H1 (cell line): Measurements from ENCODE around the gene HSPA1B. TPM values are rescaled to one million over a fixed set of nuclear protein-coding genes. Genes with fewer than 3 reads are reported as not detected.
A peak's percentile ranks its signal among the peaks of the same experiment; 100 is the strongest.
"Not testable (repeated sequence)": the region's sequence is repeated elsewhere in the genome, so short reads cannot be mapped to it uniquely, and the experiment has no call there.

Experiments used
- CTCF ChIA-PET: fragments of 300-600 bp; sonication (Branson Sonifier 250); formaldehyde crosslinking; loops from one replicate; lab custom pipeline; 2021; ENCODE audit not compliant: partially characterized antibody; lab: Charles Lee
- POLR2A ChIA-PET: fragments of 300-600 bp; sonication (Branson Sonifier 250); formaldehyde crosslinking; loops from one replicate; lab custom pipeline; 2021; ENCODE audit warnings: inconsistent platforms; ENCODE audit not compliant: partially characterized antibody; lab: Charles Lee
- DNase-seq, 2 experiments: peaks; one replicate each; pipeline versions ENCODE4 v3.0.0 to v3.0.0-alpha.2; 2010 to 2022; ENCODE audit warnings: low spot score in 2 of 2, low read depth in 1 of 2, mixed read lengths in 1 of 2
- FAIRE-seq: peaks from 2 replicates; lab custom pipeline; 2011; peaks lifted over from hg19 to GRCh38; lab: Jason Lieb, UNC
- H2AFZ ChIP-seq: 2 replicates; pipeline ENCODE4 v1.8.1; 2012; ENCODE audit warnings: low read length, inconsistent platforms
- H2AK5ac ChIP-seq: 2 replicates; pipeline ENCODE4 v1.6.1; 2013; ENCODE audit warnings: low read depth, low read length
- H2BK120ac ChIP-seq: replicated peaks from 2 replicates; pipeline ENCODE3; 2013; ENCODE audit warnings: low read depth, low read length, inconsistent platforms
- H2BK12ac ChIP-seq: 2 replicates; pipeline ENCODE4 v1.6.1; 2013; ENCODE audit warnings: low read depth, low read length
- H2BK15ac ChIP-seq: 2 replicates; pipeline ENCODE4 v1.6.1; 2013; ENCODE audit warnings: low read length
- H2BK20ac ChIP-seq: 2 replicates; pipeline ENCODE4 v1.6.1; 2013; ENCODE audit warnings: low read length
- H2BK5ac ChIP-seq: 2 replicates; pipeline ENCODE4 v1.6.1; 2013; ENCODE audit warnings: low read depth, low read length
- H3K14ac ChIP-seq: 2 replicates; pipeline ENCODE4 v1.6.1; 2013; ENCODE audit warnings: inconsistent platforms; ENCODE audit not compliant: insufficient read length
- H3K18ac ChIP-seq: 2 replicates; pipeline ENCODE4 v1.6.1; 2013; ENCODE audit warnings: low read length; ENCODE audit errors: extremely low read depth
- H3K23ac ChIP-seq: 2 replicates; pipeline ENCODE4 v1.6.1; 2013; ENCODE audit warnings: inconsistent platforms; ENCODE audit not compliant: insufficient read length
- H3K23me2 ChIP-seq: 2 replicates; pipeline ENCODE4 v1.6.1; 2013; ENCODE audit warnings: low read depth, low read length
- H3K27ac ChIP-seq: 2 replicates; pipeline ENCODE4 v1.6.1; 2011; ENCODE audit warnings: low read depth, low read length, inconsistent platforms
- H3K27me3 ChIP-seq, 4 experiments: replicated peaks in 1 of 4; 1 replicate in 1 of 4; 2 replicates in 3 of 4; pipeline versions ENCODE4 v1.6.1 to v1.8.1; 2011 to 2013; ENCODE audit warnings: low read length in 3 of 4, mild to moderate bottlenecking in 3 of 4, inconsistent platforms in 2 of 4, mixed read lengths in 2 of 4, moderate library complexity in 1 of 4; ENCODE audit not compliant: control insufficient read depth in 3 of 4, insufficient read depth in 3 of 4; ENCODE audit errors: extremely low read depth in 1 of 4
- H3K36me3 ChIP-seq, 4 experiments: 2 replicates each; pipeline versions ENCODE4 v1.6.1 to v1.8.1; 2011 to 2013; ENCODE audit warnings: mild to moderate bottlenecking in 4 of 4, low read length in 3 of 4, moderate library complexity in 2 of 4, control low read depth in 1 of 4, inconsistent platforms in 1 of 4; ENCODE audit not compliant: insufficient read depth in 4 of 4, control insufficient read depth in 2 of 4
- H3K4ac ChIP-seq: replicated peaks from 2 replicates; pipeline ENCODE3; 2013; ENCODE audit warnings: low read length, low read depth, mixed read lengths, inconsistent platforms; ENCODE audit not compliant: insufficient read length
- H3K4me1 ChIP-seq, 4 experiments: replicated peaks in 1 of 4; 1 replicate in 1 of 4; 2 replicates in 3 of 4; pipeline versions ENCODE4 v1.6.1 to v1.8.1; 2011 to 2013; ENCODE audit warnings: low read length in 3 of 4, inconsistent platforms in 2 of 4, mixed read lengths in 1 of 4; ENCODE audit not compliant: insufficient read depth in 4 of 4, control insufficient read depth in 3 of 4
- H3K4me2 ChIP-seq, 2 experiments: 2 replicates each; pipeline versions ENCODE4 v1.6.1 to v1.8.1; 2011 to 2013; ENCODE audit warnings: low read depth in 2 of 2, low read length in 2 of 2, control low read depth in 1 of 2, inconsistent platforms in 1 of 2, mild to moderate bottlenecking in 1 of 2; ENCODE audit not compliant: insufficient read depth in 1 of 2
- H3K4me3 ChIP-seq, 4 experiments: fragments of 200-600, 300-600 bp in 1 of 4; sonication (generic), shearing (Covaris generic), sonication (Bioruptor Twin) in 1 of 4; 2 replicates each; pipeline versions ENCODE4 v1.5.1 to v1.8.1; 2011 to 2016; ENCODE audit warnings: low read length in 4 of 4, low read depth in 3 of 4, control low read depth in 2 of 4, inconsistent platforms in 2 of 4, mild to moderate bottlenecking in 2 of 4, mixed read lengths in 1 of 4, moderate library complexity in 1 of 4; ENCODE audit not compliant: insufficient read depth in 2 of 4; ENCODE audit errors: extremely low read depth in 1 of 4
- H3K56ac ChIP-seq: replicated peaks from 2 replicates; pipeline ENCODE3; 2013; ENCODE audit warnings: low read depth, mild to moderate bottlenecking, mixed read lengths, low read length, inconsistent platforms; ENCODE audit not compliant: insufficient read length
- H3K79me1 ChIP-seq: 2 replicates; pipeline ENCODE4 v1.6.1; 2013; ENCODE audit warnings: low read depth, low read length, control low read depth
- H3K79me2 ChIP-seq, 2 experiments: 2 replicates each; pipeline versions ENCODE4 v1.6.1 to v1.8.1; 2012 to 2013; ENCODE audit warnings: low read length in 2 of 2, mild to moderate bottlenecking in 2 of 2, inconsistent platforms in 1 of 2; ENCODE audit not compliant: insufficient read depth in 2 of 2, control insufficient read depth in 1 of 2
- H3K9ac ChIP-seq, 4 experiments: replicated peaks in 1 of 4; 1 replicate in 1 of 4; 2 replicates in 3 of 4; pipeline versions ENCODE4 v1.6.1 to v1.8.1; 2011 to 2013; ENCODE audit warnings: low read depth in 3 of 4, low read length in 3 of 4, control low read depth in 2 of 4, mild to moderate bottlenecking in 2 of 4, moderate library complexity in 2 of 4, inconsistent platforms in 1 of 4; ENCODE audit errors: extremely low read depth in 1 of 4
- H3K9me3 ChIP-seq, 2 experiments: 2 replicates each; pipeline versions ENCODE4 v1.6.1 to v1.8.1; 2012 to 2013; ENCODE audit warnings: mild to moderate bottlenecking in 2 of 2, moderate library complexity in 2 of 2, control low read depth in 1 of 2, inconsistent platforms in 1 of 2, low read depth in 1 of 2, low read length in 1 of 2, mixed read lengths in 1 of 2; ENCODE audit not compliant: insufficient read depth in 2 of 2
- H4K20me1 ChIP-seq, 2 experiments: replicated peaks in 1 of 2; 2 replicates each; pipeline versions ENCODE3 to v1.8.1; 2011 to 2013; ENCODE audit warnings: inconsistent platforms in 2 of 2, low read length in 2 of 2, mild to moderate bottlenecking in 1 of 2; ENCODE audit not compliant: insufficient read depth in 2 of 2, control insufficient read depth in 1 of 2
- H4K5ac ChIP-seq: 2 replicates; pipeline ENCODE4 v1.6.1; 2013; ENCODE audit warnings: low read length, low read depth, mixed read lengths, inconsistent platforms; ENCODE audit not compliant: insufficient read length
- H4K8ac ChIP-seq: 2 replicates; pipeline ENCODE4 v1.8.0; 2013; ENCODE audit warnings: mild to moderate bottlenecking, moderate library complexity, low read length, inconsistent platforms; ENCODE audit not compliant: insufficient read depth; ENCODE audit errors: extremely low read depth
- H4K91ac ChIP-seq: replicated peaks from 2 replicates; pipeline ENCODE3; 2013; ENCODE audit warnings: low read length, mixed read lengths, inconsistent platforms; ENCODE audit not compliant: insufficient read length
- WGBS, 2 experiments: shearing (Covaris generic) in 1 of 2; methylation state at CpG; one replicate each; pipeline versions ENCODE4 v1.1.6 to v1.1.7; 2013 to 2015; ENCODE audit warnings: low lambda C conversion rate in 2 of 2, mixed read lengths in 2 of 2, inconsistent platforms in 1 of 2, low coverage in 1 of 2, missing lambda C conversion rate in 1 of 2; ENCODE audit not compliant: insufficient replicate concordance in 2 of 2, insufficient coverage in 1 of 2, insufficient read length in 1 of 2; ENCODE audit errors: extremely low coverage in 1 of 2, missing lambda C conversion rate in 1 of 2; 5-methylcytosine and 5-hydroxymethylcytosine counted together
- polyA plus RNA-seq, 7 experiments: library from polyadenylated mRNA; depleted of rRNA in 3 of 7; stranded (reverse) in 5 of 7; unstranded in 2 of 7; fragments of >200 nt in 5 of 7; fragments of 200-250 nt in 2 of 7; gene quantifications; 1 replicate in 5 of 7; 2 replicates in 1 of 7; 4 replicates in 1 of 7; pipeline versions ENCODE4 v1.2.1 to v1.2.3, GENCODE V29; 2011 to 2013; ENCODE audit warnings: missing spikeins in 2 of 7, mixed read lengths in 2 of 7
- total RNA-seq: library from RNA; stranded (reverse); fragmentation: NEBNext Ultra II Directional; extraction: Animal tissue kit (Norgen Biotek cat#: 25700); gene quantifications from 2 replicates; pipeline ENCODE4 v1.2.1, GENCODE V29; 2021

HSPA1B gene
- total and polyA plus RNA-seq, 2 of the 8 experiments (the other 6 are each of a cell fraction or from before 2014, with no cell fraction given) = 36.6 to 76.6 TPM

GRCh38 chr6:31817133-31817928 lies 10.2 kb upstream of the HSPA1B start:
- CTCF ChIA-PET, H2AFZ ChIP-seq, FAIRE-seq, H3K27me3 ChIP-seq, H3K18ac ChIP-seq, H3K27ac ChIP-seq, H3K79me2 ChIP-seq, H3K14ac ChIP-seq, H2BK12ac ChIP-seq, H2BK15ac ChIP-seq, H3K9ac ChIP-seq, DNase-seq, H3K9me3 ChIP-seq, H3K36me3 ChIP-seq, H4K5ac ChIP-seq, H3K4ac ChIP-seq, H4K91ac ChIP-seq, H3K23ac ChIP-seq, H2BK20ac ChIP-seq, H2AK5ac ChIP-seq, H2BK120ac ChIP-seq, H4K20me1 ChIP-seq, H3K4me1 ChIP-seq, H3K56ac ChIP-seq, H3K79me1 ChIP-seq, H2BK5ac ChIP-seq, H4K8ac ChIP-seq: not testable (repeated sequence)
- POLR2A ChIA-PET = interaction anchor here (0.6 to 10.9 kb wide), 6 partner anchors 9 to 103 kb away, joined by 3 to 136 read pairs (median 4); no protein-coding TSS in a partner anchor
- Histone ChIP-seq H3K4me3 (peak overlapping the region in 2 of 4 experiments; percentile 18 to 46; a peak in 4 of 8 replicates), H3K23me2 (peaks cover 11% of the 10 kb centered on the region), H3K4me2 (peak overlapping the region; percentile 51 to 55)
- 80% methylated on average over 12 of the region's 37 CpGs; no CpG with 5 or more reads in 1 of the 2 experiments for WGBS, 2 experiments
